B cell (primary cell): ENCODE data around the gene NES. TPM values are rescaled to one million over a fixed set of nuclear protein-coding genes. Genes with fewer than 3 reads are reported as not detected.
A peak's percentile ranks its signal among the peaks of the same experiment; 100 is the strongest.

Experiments
- ATAC-seq: fragments of 200-7000 bp; cut with Tn5 transposase; one replicate; pipeline ENCODE4 v1.10.0; 2021; ENCODE audit warnings: low read depth, mild to moderate bottlenecking, moderate number of reproducible peaks, moderate library complexity
- CTCF ChIA-PET: fragments of 350-600 bp; sonication (Branson Sonifier 250); formaldehyde crosslinking; loops from one replicate; lab custom pipeline; 2021; ENCODE audit warnings: antibody characterized with exemption, inconsistent platforms; lab: Charles Lee
- POLR2A ChIA-PET: fragments of 350-600 bp; sonication (Branson Sonifier 250); formaldehyde crosslinking; loops from one replicate; lab custom pipeline; 2021; ENCODE audit warnings: antibody characterized with exemption; lab: Charles Lee
- DNase-seq: peaks from one replicate; pipeline ENCODE4 v3.0.0; 2013
- H2AFZ ChIP-seq: 2 replicates; pipeline ENCODE4 v1.6.1; 2012; ENCODE audit warnings: mild to moderate bottlenecking, low read depth, low read length; ENCODE audit not compliant: insufficient read depth, poor library complexity, severe bottlenecking
- H3K27ac ChIP-seq, 2 donors: 1 replicate in 1 of 2; 2 replicates in 1 of 2; pipeline ENCODE4 v1.5.1; 2012 to 2013; ENCODE audit warnings: low read length in 2 of 2, mild to moderate bottlenecking in 2 of 2, moderate library complexity in 1 of 2
- H3K27me3 ChIP-seq, 4 experiments: fragments of 200-600 bp in 1 of 4; sonication (generic) in 1 of 4; replicated peaks in 1 of 4; 1 replicate in 2 of 4; 2 replicates in 2 of 4; pipeline versions ENCODE4 v1.6.1 to v1.7.0; 2013 to 2016; ENCODE audit warnings: low read length in 3 of 4, mild to moderate bottlenecking in 2 of 4, mixed read lengths in 1 of 4, moderate library complexity in 1 of 4; ENCODE audit not compliant: insufficient read depth in 4 of 4, control insufficient read depth in 3 of 4; ENCODE audit errors: control extremely low read depth in 1 of 4
- H3K36me3 ChIP-seq, 2 experiments: replicated peaks in 1 of 2; 1 replicate in 1 of 2; 2 replicates in 1 of 2; pipeline versions ENCODE4 v1.6.1 to v1.7.1; 2013; ENCODE audit warnings: low read length in 1 of 2; ENCODE audit not compliant: insufficient read depth in 2 of 2, control insufficient read depth in 1 of 2; ENCODE audit errors: control extremely low read depth in 1 of 2, extremely low read depth in 1 of 2
- H3K4me1 ChIP-seq, 2 donors: fragments of 200-600 bp in 1 of 2; sonication (generic) in 1 of 2; 1 replicate in 1 of 2; 2 replicates in 1 of 2; pipeline versions ENCODE4 v1.5.1 to v1.6.1; 2013 to 2017; ENCODE audit warnings: low read length in 2 of 2; ENCODE audit not compliant: control insufficient read depth in 2 of 2, insufficient read depth in 2 of 2
- H3K4me2 ChIP-seq: replicated peaks from 2 replicates; pipeline ENCODE3; 2012; ENCODE audit warnings: mild to moderate bottlenecking, low read depth, low read length; ENCODE audit not compliant: poor library complexity, severe bottlenecking
- H3K4me3 ChIP-seq, 5 experiments: fragments of 200-600 bp in 1 of 5; sonication (generic) in 1 of 5; 1 replicate in 3 of 5; 2 replicates in 2 of 5; pipeline versions ENCODE4 v1.5.1 to v1.7.0; 2011 to 2016; ENCODE audit warnings: low read length in 4 of 5, mild to moderate bottlenecking in 4 of 5, low read depth in 2 of 5, control low read depth in 1 of 5, moderate library complexity in 1 of 5; ENCODE audit not compliant: insufficient read depth in 1 of 5; ENCODE audit errors: control extremely low read depth in 1 of 5, extremely low read depth in 1 of 5
- H3K79me2 ChIP-seq: fragments of 200-600 bp; sonication (generic); one replicate; pipeline ENCODE4 v1.6.0; 2016; ENCODE audit warnings: low read length; ENCODE audit not compliant: control insufficient read depth, insufficient read depth
- H3K9ac ChIP-seq: fragments of 200-600 bp; sonication (generic); 2 replicates; pipeline ENCODE4 v1.6.1; 2017; ENCODE audit warnings: mild to moderate bottlenecking, low read length, moderate library complexity
- H3K9me3 ChIP-seq, 3 donors: one replicate each; pipeline versions ENCODE4 v1.6.1 to v1.7.1; 2013; ENCODE audit warnings: low read length in 2 of 3; ENCODE audit not compliant: control insufficient read depth in 2 of 3, insufficient read depth in 1 of 3; ENCODE audit errors: control extremely low read depth in 1 of 3
- H4K20me1 ChIP-seq: 2 replicates; pipeline ENCODE4 v1.6.0; 2012; ENCODE audit warnings: mild to moderate bottlenecking, low read length; ENCODE audit not compliant: insufficient read depth, control insufficient read depth, poor library complexity, severe bottlenecking
- H3K27ac Mint-ChIP-seq: one replicate; pipeline ENCODE4 v1.8.0; 2021; ENCODE audit warnings: mixed read lengths
- H3K27me3 Mint-ChIP-seq: one replicate; pipeline ENCODE4 v1.8.0; 2021; ENCODE audit warnings: mixed read lengths
- H3K4me1 Mint-ChIP-seq: one replicate; pipeline ENCODE4 v1.8.0; 2021; ENCODE audit warnings: mixed read lengths
- H3K4me3 Mint-ChIP-seq: one replicate; pipeline ENCODE4 v1.8.0; 2021; ENCODE audit warnings: mixed read lengths
- H3K9me3 Mint-ChIP-seq: one replicate; pipeline ENCODE4 v1.8.0; 2022; ENCODE audit warnings: mixed read lengths; ENCODE audit not compliant: insufficient read depth
- CTCF ChIP-seq: fragments of 200-600 bp; IDR thresholded peaks from one replicate; pipeline ENCODE4 v1.8.0; 2022; ENCODE audit warnings: antibody characterized with exemption, mild to moderate bottlenecking
- EZH2 ChIP-seq: IDR thresholded peaks from 2 replicates; pipeline ENCODE4 v1.6.1; 2012; ENCODE audit warnings: borderline replicate concordance, low read depth, mild to moderate bottlenecking, moderate library complexity, low read length; ENCODE audit not compliant: insufficient read depth, poor library complexity, severe bottlenecking
- WGBS: methylation state at CpG from one replicate; pipeline ENCODE4 v1.1.5; 2013; ENCODE audit warnings: missing lambda C conversion rate; ENCODE audit not compliant: insufficient coverage; 5-methylcytosine and 5-hydroxymethylcytosine counted together
- intact Hi-C: fragments of 100-400 bp; cut with micrococcal nuclease; formaldehyde crosslinking; loops from one replicate; pipeline ENCODE4 v1.10.0; 2022
- polyA plus RNA-seq: library from polyadenylated mRNA; depleted of rRNA; stranded (reverse); fragments of >200 nt; gene quantifications from 2 replicates; pipeline ENCODE4 v1.2.3, GENCODE V29; 2012
- total RNA-seq, 2 donors: library from RNA; stranded (reverse); fragments of 120-200 nt in 1 of 2; gene quantifications; 1 replicate in 1 of 2; 2 replicates in 1 of 2; pipeline versions ENCODE4 v1.2.3 to v1.2.4, GENCODE V29; 2013 to 2022

The NES gene
- total and polyA plus RNA-seq, 2 donors (not counting 1 experiment from before 2014, with no cell fraction given), result 0.05 TPM; not detected in 1

GRCh38 chr1:156622581-156623297 is 54.5 kb downstream of the NES start:
- no peak overlapping the region for H2AFZ ChIP-seq
- H3K27ac ChIP-seq, result no peak overlapping the region
- Mint-ChIP-seq H3K9me3 (no peaks in the 10 kb centered on the region), H3K4me3 (peak overlapping the region; percentile 38), H3K4me1 (peaks cover 15% of the 10 kb centered on the region), H3K27me3 (peaks cover 58% of the 10 kb centered on the region), H3K27ac (no peak overlapping the region)
- H3K4me3 ChIP-seq, result no peak overlapping the region
- TF ChIP-seq EZH2 (no peak), CTCF (no peak)
- H3K27me3 ChIP-seq, result peaks cover 2 to 83% (median 40%) of the 10 kb centered on the region in 4 experiments
- no peak overlapping the region for H3K9ac ChIP-seq
- H3K9me3 ChIP-seq, result peaks cover 0 to 6% (median 4%) of the 10 kb centered on the region in 3 donors
- 74% methylated on average over 3 of the region's 6 CpGs for WGBS
- intact Hi-C loops, result no loop called here
- H3K4me1 ChIP-seq, result peaks cover 22 to 26% of the 10 kb centered on the region in 2 donors
- H3K36me3 ChIP-seq, result no peaks in the 10 kb centered on the region
- no peak overlapping the region for H3K4me2 ChIP-seq
- no peaks in the 10 kb centered on the region for H4K20me1 ChIP-seq
- no peaks in the 10 kb centered on the region for H3K79me2 ChIP-seq
- DNase-seq, result no peak
- no peak for ATAC-seq
- ChIA-PET POLR2A (interaction anchor here (0.7 kb wide), 1 partner anchor 272 kb away, joined by 5 read pairs; no protein-coding TSS in a partner anchor), CTCF (interaction anchor here (2.5 to 12.9 kb wide), 4 partner anchors 26 to 142 kb away, joined by 6 to 173 read pairs (median 50); partner anchors contain the start of gene NES)

- H3K9ac ChIP-seq, result no peak overlapping the region
- Mint-ChIP-seq H3K4me1 (peaks cover 6% of the 10 kb centered on the region), H3K9me3 (no peaks in the 10 kb centered on the region), H3K27me3 (peaks cover 65% of the 10 kb centered on the region), H3K4me3 (no peak overlapping the region), H3K27ac (no peak overlapping the region)
- ChIA-PET POLR2A (no interaction called here), CTCF (interaction anchor here (1.2 to 12.9 kb wide), 13 partner anchors 11 to 234 kb away, joined by 3 to 173 read pairs (median 6); partner anchors contain the start of gene NAXE)
- TF ChIP-seq EZH2 (no peak), CTCF (no peak)
- no peak overlapping the region for H3K27ac ChIP-seq
- WGBS, result 55% methylated on average over 3 of the region's 6 CpGs
- intact Hi-C loops, result no loop called here
- H3K27me3 ChIP-seq, result peaks cover 0 to 69% (median 27%) of the 10 kb centered on the region in 4 experiments
- H3K79me2 ChIP-seq, result no peaks in the 10 kb centered on the region
- H3K9me3 ChIP-seq, result peaks cover 0 to 6% (median 0%) of the 10 kb centered on the region in 3 donors
- ATAC-seq (no peak), DNase-seq (no peak)
- H2AFZ ChIP-seq, result no peak overlapping the region
- H3K4me3 ChIP-seq, result no peak overlapping the region
- no peaks in the 10 kb centered on the region for H4K20me1 ChIP-seq
- H3K36me3 ChIP-seq, result no peaks in the 10 kb centered on the region
- no peak overlapping the region for H3K4me2 ChIP-seq
- peaks cover 9% of the 10 kb centered on the region in 2 donors for H3K4me1 ChIP-seq
Measured at GRCh38 chr1:156619582-156619955, 57.6 kb downstream of the NES start.
